Measurements from ENCODE around the gene MRAS.
A peak's percentile ranks its signal among the peaks of the same experiment; 100 is the strongest.
"Not testable (repeated sequence)": the region's sequence is repeated elsewhere in the genome, so short reads cannot be mapped to it uniquely, and the experiment has no call there.

MRAS gene

DNA sequence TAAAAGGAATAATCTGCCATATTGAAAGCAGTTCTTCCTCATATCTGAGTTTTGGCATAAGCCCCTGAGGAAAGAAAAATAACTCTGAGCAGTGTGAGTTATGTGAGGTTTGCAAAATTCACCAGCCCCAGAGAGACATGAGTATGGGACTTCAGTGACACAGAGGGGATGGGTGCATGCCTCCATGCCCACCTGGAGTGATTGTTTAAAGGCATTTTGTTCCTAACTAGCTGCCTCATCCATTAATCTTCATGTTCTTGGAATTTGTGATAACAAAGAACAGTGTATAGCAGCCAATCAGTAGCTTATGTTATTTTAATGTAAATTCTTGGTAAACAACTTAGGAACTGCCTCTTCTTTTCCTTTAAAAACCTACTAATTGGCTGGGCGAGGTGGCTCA lies 74.9 kb downstream of the MRAS start:
- TF ChIP-seq, protein P1, sequence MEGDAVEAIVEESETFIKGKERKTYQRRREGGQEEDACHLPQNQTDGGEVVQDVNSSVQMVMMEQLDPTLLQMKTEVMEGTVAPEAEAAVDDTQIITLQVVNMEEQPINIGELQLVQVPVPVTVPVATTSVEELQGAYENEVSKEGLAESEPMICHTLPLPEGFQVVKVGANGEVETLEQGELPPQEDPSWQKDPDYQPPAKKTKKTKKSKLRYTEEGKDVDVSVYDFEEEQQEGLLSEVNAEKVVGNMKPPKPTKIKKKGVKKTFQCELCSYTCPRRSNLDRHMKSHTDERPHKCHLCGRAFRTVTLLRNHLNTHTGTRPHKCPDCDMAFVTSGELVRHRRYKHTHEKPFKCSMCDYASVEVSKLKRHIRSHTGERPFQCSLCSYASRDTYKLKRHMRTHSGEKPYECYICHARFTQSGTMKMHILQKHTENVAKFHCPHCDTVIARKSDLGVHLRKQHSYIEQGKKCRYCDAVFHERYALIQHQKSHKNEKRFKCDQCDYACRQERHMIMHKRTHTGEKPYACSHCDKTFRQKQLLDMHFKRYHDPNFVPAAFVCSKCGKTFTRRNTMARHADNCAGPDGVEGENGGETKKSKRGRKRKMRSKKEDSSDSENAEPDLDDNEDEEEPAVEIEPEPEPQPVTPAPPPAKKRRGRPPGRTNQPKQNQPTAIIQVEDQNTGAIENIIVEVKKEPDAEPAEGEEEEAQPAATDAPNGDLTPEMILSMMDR (IDR thresholded peaks at IDR 0.05; ENCODE audit: control insufficient read depth, insufficient read depth, low read depth, low read length, missing control alignments), result no peak

DNA sequence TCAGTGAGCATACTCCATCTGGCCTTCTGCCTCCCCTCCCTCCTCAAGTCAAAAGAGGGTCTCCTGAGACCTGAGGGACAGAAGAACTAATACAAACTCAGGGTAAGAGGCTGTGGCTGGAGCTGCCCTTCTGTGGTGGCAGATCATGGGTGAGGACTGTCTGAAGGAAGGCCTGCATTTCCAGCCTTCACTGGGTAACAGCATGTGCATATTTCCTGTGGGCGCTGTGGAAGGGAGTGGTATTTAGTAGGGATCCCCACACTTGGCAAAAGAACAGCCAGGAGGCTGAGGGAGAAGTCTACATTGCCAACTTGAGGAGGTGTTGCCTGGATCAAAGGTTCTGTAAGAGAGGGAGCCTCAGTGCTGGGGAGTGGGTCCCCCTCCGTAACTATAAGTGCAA lies 75.9 kb downstream of the MRAS start:
- H3K4me3 ChIP-seq (ENCODE audit: control insufficient read depth, low read depth, low read length), result no peak overlapping the region
- no peak for DNase-seq (ENCODE audit: low read depth)
- TF ChIP-seq, protein P1 (IDR thresholded peaks at IDR 0.05; ENCODE audit: control insufficient read depth, insufficient read depth, low read depth, low read length, missing control alignments), result no peak

More for the DNA sequence above, 74.9 kb downstream of the MRAS start:
- DNase-seq (ENCODE audit: low read depth), result no peak
- H3K4me3 ChIP-seq (ENCODE audit: control insufficient read depth, low read depth, low read length), result no peak overlapping the region

GRCh38 chr3:138426211-138426610 lies 77.8 kb downstream of the MRAS start:
- TF ChIP-seq, protein P1 (IDR thresholded peaks at IDR 0.05; ENCODE audit: control insufficient read depth, insufficient read depth, low read depth, low read length, missing control alignments), result peak; percentile 71
- H3K4me3 ChIP-seq (ENCODE audit: control insufficient read depth, low read depth, low read length), result no peak overlapping the region
- no peak for DNase-seq (ENCODE audit: low read depth)

GRCh38 chr3:138426754-138427153 lies 78.4 kb downstream of the MRAS start:
- not testable (repeated sequence) for DNase-seq (ENCODE audit: low read depth); H3K4me3 ChIP-seq (ENCODE audit: control insufficient read depth, low read depth, low read length)

DNA sequence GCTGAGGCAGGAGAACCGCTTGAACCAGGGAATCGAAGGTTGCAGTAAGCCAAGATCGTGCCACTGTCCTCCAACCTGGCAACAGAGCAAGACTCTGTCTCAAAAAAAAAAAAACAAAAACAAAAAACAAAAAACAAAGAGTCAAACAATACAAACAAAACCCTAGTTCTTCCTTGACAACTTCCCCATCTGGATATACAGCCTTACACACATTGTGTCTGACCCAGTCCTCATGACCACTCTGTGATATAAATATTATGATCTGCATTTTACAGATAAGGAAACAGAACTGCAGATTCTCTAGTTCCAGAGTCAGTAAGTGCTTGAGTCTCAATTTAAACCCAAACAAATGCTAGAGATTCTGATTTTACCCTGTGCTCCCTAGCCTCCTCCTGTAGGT lies 81.3 kb downstream of the MRAS start:
- H3K4me3 ChIP-seq (ENCODE audit: control insufficient read depth, low read depth, low read length), result no peak overlapping the region
- no peak for DNase-seq (ENCODE audit: low read depth)
- TF ChIP-seq, protein P1 (IDR thresholded peaks at IDR 0.05; ENCODE audit: control insufficient read depth, insufficient read depth, low read depth, low read length, missing control alignments), result no peak

DNA sequence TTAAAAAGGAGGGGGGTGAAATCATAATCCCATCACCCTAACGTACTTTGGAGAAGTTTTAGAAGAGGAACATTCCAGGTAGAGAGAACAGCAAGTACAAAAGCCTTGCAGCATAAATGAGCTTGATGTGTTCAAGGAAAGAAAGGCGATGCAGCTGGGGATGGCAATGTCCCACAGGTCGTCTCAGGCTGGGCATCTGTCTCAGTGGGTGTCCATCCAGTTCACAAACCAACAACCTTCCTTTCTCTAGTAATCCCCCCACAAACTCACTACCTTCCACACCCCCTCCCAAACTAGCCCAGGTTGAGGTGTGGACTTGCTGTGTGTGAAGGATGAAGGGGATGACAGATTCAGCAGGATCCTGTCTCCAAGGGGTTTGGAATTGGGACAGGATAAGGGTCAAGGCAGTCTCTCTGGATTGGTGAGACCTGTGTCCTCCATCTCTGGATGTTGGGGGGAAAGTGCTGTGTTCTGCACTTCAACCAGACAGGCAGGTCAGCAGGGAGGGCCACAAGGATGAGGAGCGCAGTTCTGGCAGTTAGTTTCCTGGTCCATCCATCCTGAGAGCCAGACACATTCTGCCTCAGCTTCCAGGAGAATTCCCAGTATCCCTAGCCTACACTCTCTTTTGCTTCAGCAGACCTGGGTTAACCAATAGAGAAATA lies 84.3 kb downstream of the MRAS start:
- no peak for DNase-seq (ENCODE audit: low read depth)
- TF ChIP-seq, protein P1 (IDR thresholded peaks at IDR 0.05; ENCODE audit: control insufficient read depth, insufficient read depth, low read depth, low read length, missing control alignments), result no peak
- H3K4me3 ChIP-seq (ENCODE audit: control insufficient read depth, low read depth, low read length), result no peak overlapping the region

DNA sequence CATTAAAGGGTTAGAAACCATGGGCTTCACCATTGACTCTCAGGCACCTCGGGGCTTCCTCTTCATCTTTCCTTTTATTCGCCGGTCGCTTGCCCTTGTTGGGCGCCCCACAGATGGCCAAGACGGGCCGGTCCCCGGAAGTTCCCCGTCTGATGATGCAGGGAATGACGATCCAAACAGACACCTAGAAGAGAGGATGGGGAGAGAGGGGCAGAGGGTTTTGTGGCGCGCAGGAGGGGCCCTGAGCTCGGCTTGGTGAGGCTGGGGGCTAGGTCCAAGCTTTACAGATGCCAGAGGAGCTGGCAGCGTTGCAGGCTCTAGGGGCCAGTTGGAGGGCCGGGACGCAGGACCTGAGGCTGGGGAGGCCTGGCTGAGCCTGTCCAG lies 85.5 kb downstream of the MRAS start:
- TF ChIP-seq, protein P1 (IDR thresholded peaks at IDR 0.05; ENCODE audit: control insufficient read depth, insufficient read depth, low read depth, low read length, missing control alignments), result no peak
- no peak for DNase-seq (ENCODE audit: low read depth)
- H3K4me3 ChIP-seq (ENCODE audit: control insufficient read depth, low read depth, low read length), result no peak overlapping the region; the same call in none of the 2 replicates
